Gastroesophageal sphincter (tissue), 3 donors: ENCODE results near the gene FSHB.

Experiments
- CTCF ChIP-seq, 4 experiments: fragments of 200-600 bp in 2 of 4; fragments of 450-650 bp in 2 of 4; sonication (generic) in 1 of 4; IDR thresholded peaks; one replicate each; pipeline ENCODE4 v1.5.1; 2017 to 2019; ENCODE audit warnings: antibody characterized with exemption in 4 of 4, mild to moderate bottlenecking in 2 of 4, moderate library complexity in 2 of 4
- POLR2A ChIP-seq, 2 donors: fragments of 450-650 bp; IDR thresholded peaks; one replicate each; pipeline ENCODE4 v1.6.1; 2017; ENCODE audit warnings: antibody characterized with exemption in 2 of 2, mild to moderate bottlenecking in 2 of 2, moderate library complexity in 1 of 2
- POLR2AphosphoS5 ChIP-seq: sonication (generic); formaldehyde crosslinking; IDR thresholded peaks from one replicate; pipeline ENCODE4 v1.6.1; 2017; ENCODE audit warnings: antibody characterized with exemption

- no peak for TF ChIP-seq CTCF (IDR thresholded peaks at IDR 0.05)
- TF ChIP-seq POLR2A (IDR thresholded peaks at IDR 0.05) = no peak
- no peak for TF ChIP-seq POLR2AphosphoS5
These were observed 32.9 kb upstream of the FSHB start for GRCh38 chr11:30197869-30198268.
